Heart right ventricle (tissue), 16 donors: ENCODE results near the gene MIGA2. TPM values are rescaled to one million over a fixed set of nuclear protein-coding genes. Genes with fewer than 3 reads are reported as not detected.

ENCODE experiments used
- ATAC-seq, 8 donors: fragments of 200-7000 bp; cut with Tn5 transposase; one replicate each; pipeline ENCODE4 v1.9.1; 2020; ENCODE audit warnings: mild to moderate bottlenecking in 8 of 8, moderate library complexity in 8 of 8, moderate number of reproducible peaks in 1 of 8
- DNase-seq, 2 donors: peaks; one replicate each; pipeline ENCODE4 v3.0.0-alpha.2; 2020
- H3K27ac ChIP-seq, 10 donors: fragments of 200-600 bp; sonication (generic) in 2 of 10; one replicate each; pipeline versions ENCODE4 v1.5.0 to v1.8.0; 2020 to 2022; ENCODE audit warnings: mild to moderate bottlenecking in 3 of 10
- H3K27me3 ChIP-seq, 7 donors: fragments of 200-600 bp; one replicate each; pipeline ENCODE4 v1.8.0; 2021 to 2022; ENCODE audit warnings: mild to moderate bottlenecking in 2 of 7
- H3K36me3 ChIP-seq, 9 donors: fragments of 200-600 bp; sonication (generic) in 1 of 9; one replicate each; pipeline versions ENCODE4 v1.5.0 to v1.8.0; 2020 to 2022; ENCODE audit warnings: mild to moderate bottlenecking in 2 of 9
- H3K4me1 ChIP-seq, 9 donors: fragments of 200-600 bp; sonication (generic) in 1 of 9; one replicate each; pipeline versions ENCODE4 v1.5.0 to v1.8.0; 2020 to 2022; ENCODE audit warnings: mild to moderate bottlenecking in 4 of 9
- H3K4me3 ChIP-seq, 10 donors: fragments of 200-600 bp; sonication (generic) in 2 of 10; one replicate each; pipeline versions ENCODE4 v1.5.0 to v1.8.0; 2020 to 2022; ENCODE audit warnings: mild to moderate bottlenecking in 7 of 10, moderate library complexity in 2 of 10
- H3K9me3 ChIP-seq, 11 donors: fragments of 200-600 bp in 10 of 11; sonication (generic) in 2 of 11; one replicate each; pipeline versions ENCODE4 v1.5.0 to v1.8.0; 2013 to 2022; ENCODE audit warnings: mild to moderate bottlenecking in 2 of 11, control low read depth in 1 of 11, moderate library complexity in 1 of 11
- CTCF ChIP-seq, 9 donors: fragments of 200-600 bp; sonication (generic) in 2 of 9; IDR thresholded peaks; one replicate each; pipeline versions ENCODE4 v1.5.0 to v1.8.0; 2021 to 2022; ENCODE audit warnings: antibody characterized with exemption in 9 of 9, mild to moderate bottlenecking in 5 of 9, moderate library complexity in 1 of 9
- WGBS, 2 donors: extraction: QIAGEN DNeasy Blood & Tissue Kit; methylation state at CpG; one replicate each; pipeline ENCODE4 v1.1.7; 2013; ENCODE audit warnings: inconsistent platforms in 1 of 2; 5-methylcytosine and 5-hydroxymethylcytosine counted together
- intact Hi-C, 10 donors: fragments of 100-400 bp; cut with DNase I; formaldehyde crosslinking; loops; one replicate each; pipeline versions ENCODE4 v1.11.1 to v1.14.2; 2022
- polyA plus RNA-seq, 2 donors: library from polyadenylated mRNA; stranded (reverse); fragments of 200-250 nt; gene quantifications; one replicate each; pipeline ENCODE4 v1.2.3, GENCODE V29; 2013
- total RNA-seq, 10 donors: library from RNA; stranded (reverse); fragmentation: NEBNext Ultra II Directional in 3 of 10; extraction: Animal tissue kit (Norgen Biotek cat#: 25700) in 3 of 10; gene quantifications; one replicate each; pipeline versions ENCODE4 v1.2.1 to v1.2.4, GENCODE V29; 2021 to 2023
- donor health status: Arrhythmogenic right ventricular cardiomyopathy.
- donor health status: ischemic (EF 13 %, LVEDD 7.1; RV severe dilation, severe dysfunction).
- donor health status: healthy with polysubstance abuse.
- donor health status: DM: no; HTN: yes; CAD: no.
- donor health status: DM: no; HTN: no; CAD: no.
- donor health status: ischemic (EF 25% LVEDD 6.9; RV normal size, moderate dysfunction).
- donor health status: ischemic (EF 25% LVEDD 5.7; RV mildly dilated, moderate dysfunction).
- donor health status: healthy.
- donor health status: DM: yes; HTN: yes; CAD: no.
- donor health status: Ischemic cardiomyopathy.
- donor health status: ischemic (EF 35%, LVEDD 5.7; RV mildly dilated, moderate dysfunction).
- donor health status: nonischemic (EF 11% LVEDD 7.7; RV severe dilation, severe dysfunction).
- donor health status: DM: yes; HTN: yes; CAD: no.
- donor health status: PGD.
- donor health status: ischemic (EF 29% LVEDD 5.4; RV normal size, mild dysfunction).
- donor health status: nonischemic (EF 23%, LVEDD 6.1; RV moderate dilation, normal function).

MIGA2 gene
- total and polyA plus RNA-seq, 12 donors = 30.4 to 46.0 (median 35.9) TPM

GRCh38 chr9:129022037-129022436, 14.4 kb upstream of the MIGA2 start:
- no peak for ATAC-seq
- intact Hi-C loops = no loop called here
- DNase-seq = no peak
- H3K4me1 ChIP-seq = peaks cover 0 to 25% (median 13%) of the 10 kb centered on the region in 9 donors
- no peaks in the 10 kb centered on the region for H3K27me3 ChIP-seq
- H3K4me3 ChIP-seq = no peak overlapping the region
- H3K36me3 ChIP-seq = peaks cover 0 to 32% (median 0%) of the 10 kb centered on the region in 9 donors
- WGBS, 2 donors = 92 to 94% methylated on average over 9 of the region's 9 CpGs
- H3K27ac ChIP-seq = no peak overlapping the region
- no peak for TF ChIP-seq CTCF (IDR thresholded peaks at IDR 0.05)
- no peaks in the 10 kb centered on the region for H3K9me3 ChIP-seq

- peaks cover 0 to 22% (median 0%) of the 10 kb centered on the region in 9 donors for H3K36me3 ChIP-seq
- TF ChIP-seq CTCF (IDR thresholded peaks at IDR 0.05) = no peak
- peaks cover 0 to 33% (median 21%) of the 10 kb centered on the region in 9 donors for H3K4me1 ChIP-seq
- peak in 3 of 8 donors; percentile 2 to 22 (median 12) for ATAC-seq
- no peak overlapping the region for H3K4me3 ChIP-seq
- no peaks in the 10 kb centered on the region for H3K9me3 ChIP-seq
- peak in 1 of 2 donors; percentile 39 for DNase-seq
- no peak overlapping the region for H3K27ac ChIP-seq
- intact Hi-C loops = no loop called here
- WGBS, 2 donors = 77 to 79% methylated on average over 16 of the region's 16 CpGs
- H3K27me3 ChIP-seq = no peaks in the 10 kb centered on the region
Measured at GRCh38 chr9:129023036-129023907, 13.2 kb upstream of the MIGA2 start.

- DNase-seq = no peak
- Histone ChIP-seq H3K4me1 (peaks cover 0 to 38% (median 23%) of the 10 kb centered on the region in 9 donors), H3K27ac (no peak overlapping the region), H3K4me3 (no peak overlapping the region), H3K36me3 (peaks cover 0 to 16% (median 0%) of the 10 kb centered on the region in 9 donors), H3K9me3 (no peaks in the 10 kb centered on the region), H3K27me3 (no peaks in the 10 kb centered on the region)
- intact Hi-C loops = no loop called here
- no peak for ATAC-seq
- no peak for TF ChIP-seq CTCF (IDR thresholded peaks at IDR 0.05)
- 65 to 67% methylated on average over 4 of the region's 4 CpGs for WGBS, 2 donors
Measured at GRCh38 chr9:129023908-129024233, 12.6 kb upstream of the MIGA2 start.

DNA sequence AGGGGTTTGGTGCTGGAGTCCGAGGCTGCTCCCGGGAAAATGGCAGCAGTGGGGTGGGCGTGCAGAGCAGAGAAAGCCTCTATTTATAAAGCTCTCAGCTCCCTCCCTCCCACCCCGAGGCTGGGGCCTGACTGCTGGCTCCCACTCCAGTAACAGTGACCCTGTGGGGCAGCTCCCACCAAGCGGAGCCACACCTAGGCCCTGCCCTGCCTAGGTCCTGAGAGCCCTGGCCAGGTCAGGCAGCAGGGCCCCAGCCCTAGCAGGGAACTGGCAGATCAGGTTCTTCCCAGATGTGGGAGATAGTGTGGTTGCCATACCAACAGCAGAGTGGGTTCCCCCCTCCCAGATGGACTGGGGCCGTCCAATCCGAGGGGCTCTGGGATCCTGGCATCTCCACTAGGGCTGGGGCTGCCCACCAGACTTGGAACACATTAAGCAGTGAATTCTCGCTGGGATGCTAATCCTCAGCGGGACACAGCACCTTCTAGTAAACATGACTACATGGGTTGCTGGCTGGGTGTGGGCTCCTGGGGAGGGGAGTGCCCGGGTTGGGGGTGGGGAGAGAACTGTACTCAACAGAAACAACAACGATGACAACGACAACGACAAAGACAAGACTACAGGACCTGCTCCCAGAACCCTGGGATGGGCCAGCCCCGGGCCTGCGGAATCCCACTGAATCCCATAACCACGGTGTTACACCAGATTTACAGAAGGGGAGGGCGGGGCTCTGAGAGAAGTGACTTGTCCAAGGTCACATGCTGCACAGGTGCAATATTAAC, 9.8 kb upstream of the MIGA2 start:
- intact Hi-C loops = no loop called here
- ATAC-seq = peak in 1 of 8 donors; percentile 6
- TF ChIP-seq CTCF (IDR thresholded peaks at IDR 0.05) = no peak
- H3K27ac ChIP-seq = peak overlapping the region in 3 of 10 donors; percentile 2 to 74 (median 73)
- no peaks in the 10 kb centered on the region for H3K36me3 ChIP-seq
- H3K4me1 ChIP-seq = peaks cover 0 to 42% (median 23%) of the 10 kb centered on the region in 9 donors
- WGBS, 2 donors = 56 to 58% methylated on average over 17 of the region's 17 CpGs
- H3K9me3 ChIP-seq = no peaks in the 10 kb centered on the region
- no peak for DNase-seq
- no peaks in the 10 kb centered on the region for H3K27me3 ChIP-seq
- peak overlapping the region in 6 of 10 donors; percentile 70 to 98 (median 82) for H3K4me3 ChIP-seq
